Measurements from ENCODE around the gene RAPGEF2. TPM values are rescaled to one million over a fixed set of nuclear protein-coding genes. Genes with fewer than 3 reads are reported as not detected.

RAPGEF2 gene
- total RNA-seq, 2 donors from 2014 or later = 13.6 to 21.3 TPM

DNA sequence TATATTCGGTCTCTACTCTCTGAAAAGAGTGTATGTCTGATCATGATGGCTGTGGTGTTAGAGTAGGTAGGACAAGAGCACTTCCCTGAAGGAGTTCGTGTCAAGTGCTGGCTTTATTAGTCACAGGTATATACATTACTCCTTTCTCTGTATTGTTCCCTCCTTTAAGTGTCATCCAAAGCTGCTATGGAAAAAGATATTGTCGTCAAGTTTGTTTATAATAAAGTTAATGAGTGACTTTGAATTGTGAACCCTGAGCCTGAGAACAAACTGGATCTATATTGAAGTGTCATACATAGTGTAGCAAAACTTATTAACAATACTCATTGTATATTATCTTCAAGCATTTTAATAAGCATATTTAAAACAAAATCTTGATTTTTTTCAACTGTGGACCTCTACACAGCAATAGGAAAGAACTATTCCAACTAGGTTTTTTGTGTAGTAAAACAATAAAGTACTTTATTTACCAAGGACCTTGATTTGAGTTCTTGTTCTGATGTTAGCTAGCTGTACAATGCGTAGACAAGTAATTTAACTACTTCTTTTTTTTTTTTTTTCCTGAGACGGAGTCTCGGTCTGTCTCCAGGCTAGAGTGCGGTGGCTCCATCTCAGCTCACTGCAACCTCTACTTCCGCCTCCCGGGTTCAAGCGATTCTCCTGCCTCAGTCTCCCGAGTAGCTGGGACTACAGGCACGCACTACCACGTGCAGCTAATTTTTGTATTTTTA is 177.7 kb downstream of the RAPGEF2 start:
- ATAC-seq (replicated peaks in 1 of 2) (no peak), DNase-seq (no peak)
- Mint-ChIP-seq H3K4me1 (ENCODE audit: low read depth) (peaks cover 4% of the 10 kb centered on the region), H3K27me3 (ENCODE audit: low read depth) (no peaks in the 10 kb centered on the region), H3K27ac (no peak overlapping the region), H3K36me3 (ENCODE audit: insufficient read depth in 2 of 2) (peaks cover 1 to 3% of the 10 kb centered on the region in 2 donors), H3K9me3 (no peaks in the 10 kb centered on the region), H3K4me3 (no peak overlapping the region)

DNA sequence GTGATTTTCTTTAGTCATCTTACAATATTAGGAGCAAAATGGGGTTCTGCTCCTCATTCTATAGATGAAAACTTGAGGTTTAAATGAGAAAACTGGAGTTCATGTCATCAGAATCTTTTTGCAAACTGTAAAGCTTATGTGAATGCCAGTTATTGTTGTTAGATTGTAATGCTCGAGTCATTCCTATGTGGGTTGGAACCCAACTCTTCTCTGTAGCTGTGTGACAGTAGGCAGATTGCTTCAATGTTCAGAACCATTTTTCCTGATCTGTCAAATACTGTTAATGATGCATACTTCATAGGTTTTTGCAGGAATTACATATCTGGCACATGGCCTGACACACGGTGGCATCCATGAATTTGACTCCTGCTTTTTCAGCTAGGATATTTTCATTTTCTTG is 178.9 kb downstream of the RAPGEF2 start:
- peaks cover 4% of the 10 kb centered on the region for H3K4me1 Mint-ChIP-seq (ENCODE audit: low read depth)
- no peak overlapping the region for H3K27ac Mint-ChIP-seq
- H3K4me3 Mint-ChIP-seq = no peak overlapping the region

DNA sequence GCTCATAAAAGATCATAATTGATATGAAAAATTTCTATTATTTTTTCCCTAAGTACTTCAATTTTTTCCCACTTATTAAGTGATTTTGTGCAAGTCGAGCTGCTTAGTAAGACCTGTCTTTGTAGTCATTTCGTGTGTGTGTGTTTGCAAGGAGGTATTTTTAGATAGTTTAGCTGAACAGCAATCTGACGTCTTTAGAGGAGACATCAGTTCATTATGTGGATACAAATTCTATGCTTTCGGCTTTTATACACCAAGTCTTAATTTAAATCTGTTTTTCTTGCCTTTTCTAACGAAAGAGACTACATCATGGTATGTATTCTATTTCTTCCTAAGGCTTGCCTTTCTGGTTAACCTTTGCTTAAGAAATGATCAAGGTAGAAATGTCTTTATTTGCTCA is 179.4 kb downstream of the RAPGEF2 start:
- H3K4me1 Mint-ChIP-seq (ENCODE audit: low read depth) = peaks cover 4% of the 10 kb centered on the region
- H3K36me3 Mint-ChIP-seq (ENCODE audit: insufficient read depth in 2 of 2) = peaks cover 1 to 6% of the 10 kb centered on the region in 2 donors
- no peak for ATAC-seq (replicated peaks in 1 of 2)

More for the DNA sequence above, 178.9 kb downstream of the RAPGEF2 start:
- ATAC-seq (replicated peaks in 1 of 2) (no peak), DNase-seq (no peak)
- Mint-ChIP-seq H3K9me3 (peaks cover 2 to 3% of the 10 kb centered on the region in 2 donors), H3K36me3 (ENCODE audit: insufficient read depth in 2 of 2) (peaks cover 1 to 6% of the 10 kb centered on the region in 2 donors), H3K27me3 (ENCODE audit: low read depth) (no peaks in the 10 kb centered on the region)

DNA sequence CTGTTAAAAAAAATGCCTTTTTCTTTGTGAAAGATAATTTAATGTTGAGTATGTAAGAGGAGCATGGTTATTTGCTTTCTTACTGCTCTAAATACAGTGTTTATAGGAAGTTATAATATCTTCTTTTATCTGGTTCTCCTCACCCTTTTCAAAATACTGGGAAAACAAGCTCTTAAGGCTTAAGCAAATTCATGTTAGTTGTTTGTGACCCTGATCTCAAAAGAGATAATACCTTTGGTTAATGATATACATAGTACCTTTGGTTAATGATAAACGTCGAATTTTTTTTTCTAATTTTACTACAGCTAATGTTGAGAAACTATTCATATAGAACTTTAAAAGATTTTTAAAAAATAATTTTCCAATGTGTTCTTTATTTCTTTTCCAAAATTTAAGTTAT is 180.1 kb downstream of the RAPGEF2 start:
- H3K4me1 Mint-ChIP-seq (ENCODE audit: low read depth) = peaks cover 2% of the 10 kb centered on the region
- H3K36me3 Mint-ChIP-seq (ENCODE audit: insufficient read depth in 2 of 2) = peaks cover 0 to 3% of the 10 kb centered on the region in 2 donors
- DNase-seq (no peak), ATAC-seq (replicated peaks in 1 of 2) (no peak)
- H3K4me3 Mint-ChIP-seq = no peak overlapping the region
- H3K9me3 Mint-ChIP-seq = peaks cover 2 to 3% of the 10 kb centered on the region in 2 donors
- no peak overlapping the region for H3K27ac Mint-ChIP-seq
- no peaks in the 10 kb centered on the region for H3K27me3 Mint-ChIP-seq (ENCODE audit: low read depth)

More for the DNA sequence above, 179.4 kb downstream of the RAPGEF2 start:
- no peak for DNase-seq
- H3K4me3 Mint-ChIP-seq = no peak overlapping the region
- peaks cover 2 to 3% of the 10 kb centered on the region in 2 donors for H3K9me3 Mint-ChIP-seq
- H3K27me3 Mint-ChIP-seq (ENCODE audit: low read depth) = no peaks in the 10 kb centered on the region
- H3K27ac Mint-ChIP-seq = no peak overlapping the region

DNA sequence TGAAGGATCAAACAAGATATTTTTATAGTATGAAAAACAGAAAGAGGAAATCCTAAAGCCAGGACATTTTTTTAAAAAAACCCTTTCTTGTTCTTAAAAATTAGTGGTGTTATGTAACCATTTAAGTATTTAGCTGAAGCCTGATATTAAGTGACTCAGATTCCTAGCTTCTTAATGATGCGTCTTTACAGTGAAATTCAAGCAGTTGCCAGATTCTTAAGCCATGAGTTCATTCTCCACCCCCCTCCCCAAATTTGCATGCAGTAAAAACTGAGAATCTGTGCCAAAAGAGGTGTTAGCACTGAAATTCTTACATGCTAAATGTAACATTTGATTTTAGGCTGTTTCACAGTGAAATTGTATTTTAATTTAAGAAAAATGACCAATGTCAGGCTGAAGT is 180.8 kb downstream of the RAPGEF2 start:
- DNase-seq (no peak), ATAC-seq (replicated peaks in 1 of 2) (no peak)
- Mint-ChIP-seq H3K27ac (no peak overlapping the region), H3K36me3 (ENCODE audit: insufficient read depth in 2 of 2) (peaks cover 0 to 3% of the 10 kb centered on the region in 2 donors), H3K4me3 (no peak overlapping the region), H3K4me1 (ENCODE audit: low read depth) (no peaks in the 10 kb centered on the region), H3K9me3 (peaks cover 2 to 3% of the 10 kb centered on the region in 2 donors), H3K27me3 (ENCODE audit: low read depth) (no peaks in the 10 kb centered on the region)

DNA sequence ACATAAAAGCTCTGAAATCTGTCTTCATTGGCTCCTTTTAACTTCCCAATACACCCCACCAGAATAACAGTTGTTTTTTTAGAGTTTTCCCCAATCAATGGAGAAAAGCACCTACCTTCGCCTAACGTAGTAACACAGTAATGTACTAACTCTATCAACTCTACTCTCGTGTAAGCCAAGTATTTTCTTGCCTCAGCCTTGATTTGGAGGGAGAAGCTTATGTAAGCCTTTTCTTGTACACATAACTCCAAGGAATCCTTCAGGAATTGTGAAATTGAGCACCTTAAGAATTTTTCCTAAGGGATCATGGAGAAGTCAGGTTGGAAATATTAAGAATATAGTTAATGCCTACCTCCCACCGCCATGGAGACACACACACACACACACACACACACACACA is 181.2 kb downstream of the RAPGEF2 start:
- peaks cover 0 to 3% of the 10 kb centered on the region in 2 donors for H3K36me3 Mint-ChIP-seq (ENCODE audit: insufficient read depth in 2 of 2)
- DNase-seq (no peak), ATAC-seq (replicated peaks in 1 of 2) (no peak)
- H3K4me3 Mint-ChIP-seq = no peak overlapping the region
- no peaks in the 10 kb centered on the region for H3K27me3 Mint-ChIP-seq (ENCODE audit: low read depth)
- H3K4me1 Mint-ChIP-seq (ENCODE audit: low read depth) = no peaks in the 10 kb centered on the region
- H3K9me3 Mint-ChIP-seq = peaks cover 2 to 3% of the 10 kb centered on the region in 2 donors
- no peak overlapping the region for H3K27ac Mint-ChIP-seq

DNA sequence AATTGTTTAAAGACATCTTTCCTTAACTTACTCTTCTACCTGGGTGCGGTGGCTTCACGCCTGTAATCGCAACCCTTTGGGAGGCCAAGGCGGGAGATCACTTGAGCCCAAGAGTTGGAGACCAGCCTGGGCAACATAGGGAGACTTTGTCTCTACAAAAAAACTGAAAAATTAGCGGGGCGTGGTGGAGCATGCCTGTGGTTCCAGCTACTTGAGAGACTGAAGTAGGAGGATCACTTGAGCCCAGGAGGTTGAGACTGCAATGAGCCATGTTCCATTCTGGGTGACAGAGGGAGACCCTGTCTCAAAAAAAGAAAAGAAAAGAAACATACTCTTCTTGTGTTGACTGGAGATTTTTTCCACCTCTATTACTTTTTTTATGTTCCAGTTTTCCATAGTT is 181.9 kb downstream of the RAPGEF2 start:
- no peaks in the 10 kb centered on the region for H3K27me3 Mint-ChIP-seq (ENCODE audit: low read depth)
- no peak overlapping the region for H3K4me3 Mint-ChIP-seq
- no peak overlapping the region for H3K27ac Mint-ChIP-seq
- DNase-seq = no peak
- H3K9me3 Mint-ChIP-seq = peaks cover 2 to 3% of the 10 kb centered on the region in 2 donors
- peaks cover 0 to 3% of the 10 kb centered on the region in 2 donors for H3K36me3 Mint-ChIP-seq (ENCODE audit: insufficient read depth in 2 of 2)
- H3K4me1 Mint-ChIP-seq (ENCODE audit: low read depth) = no peaks in the 10 kb centered on the region
- ATAC-seq (replicated peaks in 1 of 2) = no peak

DNA sequence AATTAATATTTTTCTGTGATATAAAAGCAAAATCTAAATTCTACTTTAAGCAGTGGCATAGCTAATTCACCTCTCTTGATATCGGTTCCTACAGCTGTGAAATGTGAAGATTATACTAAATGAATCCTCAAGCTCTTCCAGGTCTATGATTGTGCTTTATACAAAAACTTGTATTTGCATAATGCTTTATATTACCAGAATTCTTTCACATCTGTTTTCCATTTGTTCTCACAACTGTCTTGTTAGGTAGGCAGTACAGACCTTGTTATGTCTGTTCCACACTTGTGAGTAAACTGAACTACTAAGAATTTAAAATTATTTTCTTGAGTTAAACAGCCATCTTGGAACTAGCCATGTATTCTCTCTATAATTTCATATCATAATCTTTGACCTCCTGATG is 184.9 kb downstream of the RAPGEF2 start:
- ATAC-seq (replicated peaks in 1 of 2) (no peak), DNase-seq (no peak)
- H3K27me3 Mint-ChIP-seq (ENCODE audit: low read depth) = no peaks in the 10 kb centered on the region
- no peak overlapping the region for H3K27ac Mint-ChIP-seq
- H3K4me3 Mint-ChIP-seq = no peak overlapping the region
- peaks cover 2 to 3% of the 10 kb centered on the region in 2 donors for H3K9me3 Mint-ChIP-seq
- no peaks in the 10 kb centered on the region for H3K4me1 Mint-ChIP-seq (ENCODE audit: low read depth)
- H3K36me3 Mint-ChIP-seq (ENCODE audit: insufficient read depth in 2 of 2) = peaks cover 0 to 3% of the 10 kb centered on the region in 2 donors

DNA sequence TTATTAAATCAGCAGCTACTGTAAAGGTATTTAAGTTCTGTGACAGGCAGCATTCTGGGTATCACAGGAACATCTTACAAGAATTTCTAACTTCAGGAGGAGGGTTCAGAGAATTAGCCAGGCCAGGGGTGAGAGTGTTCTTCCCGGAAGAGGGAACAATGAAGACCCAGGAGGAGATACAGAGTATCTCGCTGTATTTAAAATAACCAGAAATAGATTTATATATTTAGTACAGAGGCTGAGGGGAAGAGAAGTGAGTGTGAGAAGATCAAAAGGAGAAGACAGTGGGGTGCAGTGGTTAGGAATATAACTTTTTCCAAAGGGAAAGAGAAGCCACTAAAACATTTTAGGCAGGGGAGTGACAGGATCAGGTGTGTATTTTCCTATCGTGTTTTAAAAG is 186.8 kb downstream of the RAPGEF2 start:
- peaks cover 2 to 3% of the 10 kb centered on the region in 2 donors for H3K9me3 Mint-ChIP-seq
- H3K4me1 Mint-ChIP-seq (ENCODE audit: low read depth) = no peaks in the 10 kb centered on the region
- no peak overlapping the region for H3K27ac Mint-ChIP-seq
- no peak for DNase-seq
- ATAC-seq (replicated peaks in 1 of 2) = no peak
- no peak overlapping the region for H3K4me3 Mint-ChIP-seq
- no peaks in the 10 kb centered on the region for H3K27me3 Mint-ChIP-seq (ENCODE audit: low read depth)
- H3K36me3 Mint-ChIP-seq (ENCODE audit: insufficient read depth in 2 of 2) = peaks cover 0 to 3% of the 10 kb centered on the region in 2 donors

DNA sequence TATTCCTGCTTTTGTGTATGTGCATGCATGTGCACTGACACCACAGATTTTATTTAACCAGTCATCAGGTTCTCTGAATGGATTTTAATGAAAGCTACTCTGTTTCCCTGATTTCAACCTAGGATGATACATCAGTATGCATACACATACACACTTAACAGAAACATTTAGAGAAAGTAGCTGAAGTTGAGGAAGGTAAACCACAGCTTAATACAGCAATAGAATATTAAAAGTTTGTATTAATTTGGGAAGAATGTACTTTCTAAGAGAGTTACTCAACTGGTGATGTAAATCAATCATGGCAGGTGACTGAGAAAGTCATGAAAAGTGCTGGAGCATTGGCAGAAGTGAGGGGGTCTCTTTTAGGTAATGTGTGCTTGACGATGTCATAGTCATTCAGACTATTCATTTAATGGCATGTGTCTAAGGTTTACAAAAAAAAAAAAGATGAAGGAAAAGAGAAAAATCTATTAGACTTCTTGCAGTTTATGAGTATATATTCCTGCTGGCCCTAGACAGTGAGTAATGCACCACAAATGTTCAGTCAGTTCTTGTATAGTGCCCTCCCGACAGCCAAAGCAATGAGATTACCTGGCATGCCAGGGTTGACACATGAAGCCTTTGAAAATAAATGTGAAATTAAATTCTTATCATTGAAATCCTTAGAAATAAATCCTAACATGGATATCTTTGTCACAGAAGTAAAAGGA is 187.6 kb downstream of the RAPGEF2 start:
- DNase-seq = no peak
- Mint-ChIP-seq H3K36me3 (ENCODE audit: insufficient read depth in 2 of 2) (peaks cover 0 to 3% of the 10 kb centered on the region in 2 donors), H3K4me3 (no peak overlapping the region), H3K9me3 (peaks cover 2 to 3% of the 10 kb centered on the region in 2 donors), H3K27ac (no peak overlapping the region), H3K27me3 (ENCODE audit: low read depth) (no peaks in the 10 kb centered on the region), H3K4me1 (ENCODE audit: low read depth) (peaks cover 3% of the 10 kb centered on the region)
- ATAC-seq (replicated peaks in 1 of 2) = no peak

DNA sequence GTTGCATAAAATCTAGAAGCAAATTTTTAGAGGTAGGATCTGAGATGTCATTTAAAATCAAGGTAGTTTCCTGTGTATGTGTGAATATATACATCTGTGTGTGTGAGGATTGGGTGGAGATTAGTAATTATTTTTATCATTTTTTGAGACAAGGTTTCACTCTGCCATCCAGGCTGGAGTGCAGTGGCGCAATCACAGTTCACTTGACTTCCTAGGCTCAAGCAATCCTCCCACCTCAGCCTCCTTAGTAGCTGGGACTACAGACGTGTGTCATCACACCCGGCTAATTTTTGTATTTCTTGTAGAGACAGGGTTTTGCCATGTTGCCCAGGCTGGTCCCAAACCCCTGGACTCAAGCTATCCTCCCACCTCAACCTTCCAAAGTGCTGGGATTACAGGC is 188.3 kb downstream of the RAPGEF2 start:
- Mint-ChIP-seq H3K4me1 (ENCODE audit: low read depth) (peaks cover 10% of the 10 kb centered on the region), H3K27ac (no peak overlapping the region), H3K27me3 (ENCODE audit: low read depth) (no peaks in the 10 kb centered on the region), H3K4me3 (no peak overlapping the region), H3K9me3 (peaks cover under 1% of the 10 kb centered on the region in 2 donors), H3K36me3 (ENCODE audit: insufficient read depth in 2 of 2) (peaks cover 0 to 2% of the 10 kb centered on the region in 2 donors)
- no peak for DNase-seq
- ATAC-seq (replicated peaks in 1 of 2) = no peak

DNA sequence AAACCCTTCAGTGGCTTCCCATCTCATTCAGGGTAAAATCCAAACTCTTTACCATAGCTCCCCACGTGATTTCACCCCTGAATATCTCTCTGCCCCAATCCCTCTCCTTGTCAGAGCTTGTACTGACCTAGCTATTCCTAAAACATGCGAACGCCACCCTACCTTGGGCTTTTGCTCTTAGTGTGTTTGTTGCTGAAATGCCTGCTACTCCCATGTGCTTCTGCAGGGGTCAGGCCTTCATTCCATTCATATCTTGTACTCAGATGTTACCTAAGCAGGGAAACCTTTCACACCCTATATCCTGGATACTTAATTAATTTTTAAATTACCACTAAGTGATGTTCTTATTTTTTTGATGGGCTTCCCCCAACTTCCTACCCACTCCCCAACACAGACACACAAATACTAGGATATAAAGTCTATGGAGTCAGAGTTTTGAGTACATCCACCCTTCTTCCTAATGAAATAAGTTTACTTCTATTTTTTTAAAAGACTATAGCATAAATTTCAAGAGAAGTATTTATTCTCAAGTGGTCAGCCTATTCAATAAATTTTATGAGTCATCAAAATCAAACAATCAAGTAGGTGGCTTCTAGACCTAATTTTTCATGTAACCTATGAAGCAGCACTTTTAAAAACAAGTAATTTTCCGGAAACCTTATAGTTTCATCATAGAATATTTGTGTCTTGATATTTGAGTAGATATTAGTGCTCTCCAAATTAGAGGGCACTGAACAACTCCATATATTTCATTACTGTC is 189.4 kb downstream of the RAPGEF2 start:
- no peak for ATAC-seq (replicated peaks in 1 of 2)

More for the DNA sequence above, 189.4 kb downstream of the RAPGEF2 start:
- Mint-ChIP-seq H3K4me1 (ENCODE audit: low read depth) (peaks cover 15% of the 10 kb centered on the region), H3K4me3 (no peak overlapping the region), H3K36me3 (ENCODE audit: insufficient read depth in 2 of 2) (no peaks in the 10 kb centered on the region), H3K27ac (no peak overlapping the region), H3K27me3 (ENCODE audit: low read depth) (no peaks in the 10 kb centered on the region), H3K9me3 (no peaks in the 10 kb centered on the region)
- DNase-seq = no peak
